ENCODE results near the gene RNF213.

The RNF213 gene

GRCh38 chr17:80384078-80384960 is 123.7 kb downstream of the RNF213 start:
- no peak for DNase-seq (ENCODE audit: low spot score)
- ChIA-PET CTCF (interaction anchor here (0.6 kb wide), 1 partner anchor 86 kb away, joined by 3 read pairs; no protein-coding TSS in a partner anchor), POLR2A (ENCODE audit: low non-redundant PET) (no interaction called here)
- no peak for TF ChIP-seq CTCF (conservative IDR thresholded peaks at IDR 0.05; ENCODE audit: low read depth)
- peak overlapping the region; percentile 18; the same call in 1 of the 2 replicates for H3K27ac ChIP-seq

- peak overlapping the region; percentile 18; the same call in 1 of the 2 replicates for H3K27ac ChIP-seq
- TF ChIP-seq CTCF (conservative IDR thresholded peaks at IDR 0.05; ENCODE audit: low read depth) = no peak
- DNase-seq (ENCODE audit: low spot score) = no peak
- CTCF ChIA-PET = interaction anchor here (0.7 kb wide), 1 partner anchor 34 kb away, joined by 3 read pairs; no protein-coding TSS in a partner anchor
- POLR2A ChIA-PET (ENCODE audit: low non-redundant PET) = no interaction called here
Measured at GRCh38 chr17:80385046-80385445, 124.4 kb downstream of the RNF213 start.

- ChIA-PET CTCF (no interaction called here), POLR2A (ENCODE audit: low non-redundant PET) (no interaction called here)
- DNase-seq (ENCODE audit: low spot score) = no peak
- TF ChIP-seq CTCF (conservative IDR thresholded peaks at IDR 0.05; ENCODE audit: low read depth) = no peak
- H3K27ac ChIP-seq = no peak overlapping the region; the same call in 1 of the 2 replicates
Measured at GRCh38 chr17:80386341-80386740, 125.7 kb downstream of the RNF213 start.

- TF ChIP-seq CTCF (conservative IDR thresholded peaks at IDR 0.05; ENCODE audit: low read depth) = no peak
- ChIA-PET POLR2A (ENCODE audit: low non-redundant PET) (no interaction called here), CTCF (no interaction called here)
- DNase-seq (ENCODE audit: low spot score) = no peak
- no peak overlapping the region; the same call in 1 of the 2 replicates for H3K27ac ChIP-seq
Measured at GRCh38 chr17:80387071-80387470, 126.4 kb downstream of the RNF213 start.

- ChIA-PET POLR2A (ENCODE audit: low non-redundant PET) (interaction anchor here (0.6 kb wide), 1 partner anchor 11 kb away, joined by 3 read pairs; no protein-coding TSS in a partner anchor), CTCF (no interaction called here)
- TF ChIP-seq CTCF (conservative IDR thresholded peaks at IDR 0.05; ENCODE audit: low read depth) = no peak
- no peak overlapping the region for H3K27ac ChIP-seq
- no peak for DNase-seq (ENCODE audit: low spot score)
Measured at GRCh38 chr17:80388175-80388574, 127.5 kb downstream of the RNF213 start.

GRCh38 chr17:80388601-80389000 is 127.9 kb downstream of the RNF213 start:
- ChIA-PET POLR2A (ENCODE audit: low non-redundant PET) (interaction anchor here (0.6 kb wide), 1 partner anchor 11 kb away, joined by 3 read pairs; no protein-coding TSS in a partner anchor), CTCF (no interaction called here)
- no peak for TF ChIP-seq CTCF (conservative IDR thresholded peaks at IDR 0.05; ENCODE audit: low read depth)
- no peak overlapping the region for H3K27ac ChIP-seq
- DNase-seq (ENCODE audit: low spot score) = no peak
